Measurements from ENCODE around the gene NBAS. TPM values are rescaled to one million over a fixed set of nuclear protein-coding genes. Genes with fewer than 3 reads are reported as not detected.

The NBAS gene
- polyA plus RNA-seq, 1 donor (not counting 4 experiments of a cell fraction or from before 2014, with no cell fraction given), result 27.9 TPM

DNA sequence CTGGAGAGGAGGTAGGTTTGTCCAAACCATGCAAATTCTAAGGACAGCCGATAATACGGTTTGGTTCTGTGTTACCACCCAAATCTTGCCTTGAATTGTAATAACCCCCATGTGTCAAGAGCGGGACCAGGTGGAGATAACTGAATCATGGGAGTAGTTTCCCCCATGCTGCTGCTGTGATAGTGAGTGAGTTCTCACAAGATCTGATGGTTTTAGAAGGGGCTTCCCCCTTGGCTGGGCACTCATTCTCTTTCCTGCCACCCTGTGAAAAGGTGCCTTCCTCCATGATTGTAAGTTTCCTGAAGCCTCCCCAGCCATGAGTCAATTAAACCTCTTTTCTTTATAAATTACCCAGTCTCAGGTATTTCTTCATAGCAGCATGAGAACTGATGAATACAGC, 295.2 kb downstream of the NBAS start:
- Histone ChIP-seq H3K4me1 (ENCODE audit: control insufficient read depth, extremely low read depth, insufficient read depth, low read length) (no peaks in the 10 kb centered on the region), H3K79me2 (ENCODE audit: control insufficient read depth, insufficient read depth, low read length) (no peaks in the 10 kb centered on the region), H3K9ac (ENCODE audit: control insufficient read depth, extremely low read depth, insufficient read depth, low read length) (no peak overlapping the region), H3K9me3 (ENCODE audit: control insufficient read depth, low read depth, low read length) (no peaks in the 10 kb centered on the region), H3K9me1 (ENCODE audit: control insufficient read depth, extremely low read depth, insufficient read depth, low read length) (no peaks in the 10 kb centered on the region), H2AFZ (ENCODE audit: control insufficient read depth, low read length) (no peak overlapping the region), H3K4me2 (ENCODE audit: control insufficient read depth, extremely low read depth, insufficient read depth, low read depth, low read length) (no peak overlapping the region), H3K27me3 (ENCODE audit: control insufficient read depth, extremely low read depth, insufficient read depth, low read length) (no peaks in the 10 kb centered on the region), H3K4me3 (ENCODE audit: control insufficient read depth in 2 of 3, extremely low read depth in 1 of 3, insufficient read depth in 2 of 3, low read depth in 1 of 3, low read length in 3 of 3) (no peak overlapping the region), H3K36me3 (ENCODE audit: control insufficient read depth in 2 of 2, extremely low read depth in 1 of 2, insufficient read depth in 2 of 2, low read length in 2 of 2) (peaks cover 0 to 2% of the 10 kb centered on the region in 2 experiments), H4K20me1 (ENCODE audit: control insufficient read depth, extremely low read depth, insufficient read depth, low read length) (no peaks in the 10 kb centered on the region), H3K27ac (ENCODE audit: control insufficient read depth, insufficient read depth, low read length) (no peak overlapping the region)
- FAIRE-seq (no peak), DNase-seq (ENCODE audit: low read depth, low spot score) (no peak)
- TF ChIP-seq, protein P1, sequence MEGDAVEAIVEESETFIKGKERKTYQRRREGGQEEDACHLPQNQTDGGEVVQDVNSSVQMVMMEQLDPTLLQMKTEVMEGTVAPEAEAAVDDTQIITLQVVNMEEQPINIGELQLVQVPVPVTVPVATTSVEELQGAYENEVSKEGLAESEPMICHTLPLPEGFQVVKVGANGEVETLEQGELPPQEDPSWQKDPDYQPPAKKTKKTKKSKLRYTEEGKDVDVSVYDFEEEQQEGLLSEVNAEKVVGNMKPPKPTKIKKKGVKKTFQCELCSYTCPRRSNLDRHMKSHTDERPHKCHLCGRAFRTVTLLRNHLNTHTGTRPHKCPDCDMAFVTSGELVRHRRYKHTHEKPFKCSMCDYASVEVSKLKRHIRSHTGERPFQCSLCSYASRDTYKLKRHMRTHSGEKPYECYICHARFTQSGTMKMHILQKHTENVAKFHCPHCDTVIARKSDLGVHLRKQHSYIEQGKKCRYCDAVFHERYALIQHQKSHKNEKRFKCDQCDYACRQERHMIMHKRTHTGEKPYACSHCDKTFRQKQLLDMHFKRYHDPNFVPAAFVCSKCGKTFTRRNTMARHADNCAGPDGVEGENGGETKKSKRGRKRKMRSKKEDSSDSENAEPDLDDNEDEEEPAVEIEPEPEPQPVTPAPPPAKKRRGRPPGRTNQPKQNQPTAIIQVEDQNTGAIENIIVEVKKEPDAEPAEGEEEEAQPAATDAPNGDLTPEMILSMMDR (optimal IDR thresholded peaks at IDR 0.05 in 1 of 3, IDR thresholded peaks at IDR 0.05 in 1 of 3, conservative IDR thresholded peaks at IDR 0.05 in 1 of 3; ENCODE audit: extremely low read depth in 1 of 3, insufficient read depth in 2 of 3, low read length in 3 of 3), result no peak
- TF ChIP-seq EZH2 (IDR thresholded peaks at IDR 0.05; ENCODE audit: low read length), result no peak
- dilution Hi-C loops (cut with MboI; ENCODE audit: extremely low pct_ligation_motif_present, low sequenced_read_pairs), result no loop called here

DNA sequence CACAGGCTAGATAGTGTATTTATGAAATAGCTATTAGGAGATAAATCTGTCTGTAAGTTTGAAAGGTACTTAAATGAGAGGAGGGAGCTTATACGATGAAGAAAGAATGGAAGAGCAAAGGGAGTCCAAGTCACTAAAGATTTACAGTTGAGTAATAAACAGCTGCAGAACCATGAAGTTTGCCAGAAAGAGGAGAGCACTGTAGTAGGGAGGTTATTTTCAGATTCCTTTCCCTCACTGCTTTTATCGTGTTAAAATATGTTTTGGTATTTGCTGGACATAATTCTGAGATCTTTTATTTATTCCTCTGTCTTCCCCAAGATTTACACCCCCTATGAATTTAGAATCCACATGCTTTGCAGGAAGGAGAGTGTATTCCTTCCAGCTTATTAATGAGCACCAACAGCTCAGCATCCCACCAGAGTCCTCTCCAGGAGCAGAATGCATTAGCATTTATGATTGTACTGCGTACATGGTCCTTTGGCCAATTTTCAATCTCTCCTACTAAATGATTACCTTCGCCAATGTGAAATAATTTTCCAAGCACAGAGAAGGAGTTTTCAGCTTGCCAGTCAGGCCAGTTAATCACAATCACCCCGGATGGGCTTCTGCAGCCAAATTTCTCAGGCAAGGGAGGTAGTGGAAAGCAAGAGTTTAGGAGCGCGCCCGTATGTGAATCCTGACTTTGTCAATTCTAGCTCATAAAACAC, 297.0 kb downstream of the NBAS start:
- TF ChIP-seq EZH2 (IDR thresholded peaks at IDR 0.05; ENCODE audit: low read length), result no peak
- TF ChIP-seq, protein P1 (optimal IDR thresholded peaks at IDR 0.05 in 1 of 3, IDR thresholded peaks at IDR 0.05 in 1 of 3, conservative IDR thresholded peaks at IDR 0.05 in 1 of 3; ENCODE audit: extremely low read depth in 1 of 3, insufficient read depth in 2 of 3, low read length in 3 of 3), result no peak
- Histone ChIP-seq H2AFZ (ENCODE audit: control insufficient read depth, low read length) (no peak overlapping the region), H3K27ac (ENCODE audit: control insufficient read depth, insufficient read depth, low read length) (no peak overlapping the region), H3K4me1 (ENCODE audit: control insufficient read depth, extremely low read depth, insufficient read depth, low read length) (no peaks in the 10 kb centered on the region), H3K9me1 (ENCODE audit: control insufficient read depth, extremely low read depth, insufficient read depth, low read length) (no peaks in the 10 kb centered on the region), H3K4me3 (ENCODE audit: control insufficient read depth in 2 of 3, extremely low read depth in 1 of 3, insufficient read depth in 2 of 3, low read depth in 1 of 3, low read length in 3 of 3) (no peak overlapping the region), H3K4me2 (ENCODE audit: control insufficient read depth, extremely low read depth, insufficient read depth, low read depth, low read length) (no peak overlapping the region), H3K9ac (ENCODE audit: control insufficient read depth, extremely low read depth, insufficient read depth, low read length) (no peak overlapping the region), H3K79me2 (ENCODE audit: control insufficient read depth, insufficient read depth, low read length) (no peaks in the 10 kb centered on the region), H4K20me1 (ENCODE audit: control insufficient read depth, extremely low read depth, insufficient read depth, low read length) (no peaks in the 10 kb centered on the region), H3K9me3 (ENCODE audit: control insufficient read depth, low read depth, low read length) (no peaks in the 10 kb centered on the region), H3K36me3 (ENCODE audit: control insufficient read depth in 2 of 2, extremely low read depth in 1 of 2, insufficient read depth in 2 of 2, low read length in 2 of 2) (peaks cover 0 to 2% of the 10 kb centered on the region in 2 experiments), H3K27me3 (ENCODE audit: control insufficient read depth, extremely low read depth, insufficient read depth, low read length) (no peaks in the 10 kb centered on the region)
- FAIRE-seq (no peak), DNase-seq (ENCODE audit: low read depth, low spot score) (no peak)
- dilution Hi-C loops (cut with MboI; ENCODE audit: extremely low pct_ligation_motif_present, low sequenced_read_pairs), result no loop called here

All from keratinocyte (primary cell).